ENCODE measurements around the gene GBA2.

The GBA2 gene

GRCh38 chr9:35749515-35750255 is 657 bp upstream of the GBA2 start:
- DNase-seq (ENCODE audit: insufficient read length, low spot score) = no peak
- no peak for TF ChIP-seq CTCF (IDR thresholded peaks at IDR 0.05; ENCODE audit: insufficient read depth, missing control alignments)
- no peak for FAIRE-seq

GRCh38 chr9:35748242-35748857 is 678 bp downstream of the GBA2 start:
- TF ChIP-seq CTCF (IDR thresholded peaks at IDR 0.05; ENCODE audit: insufficient read depth, missing control alignments) = no peak
- DNase-seq (ENCODE audit: insufficient read length, low spot score) (no peak), FAIRE-seq (no peak)

- no peak for FAIRE-seq
- TF ChIP-seq CTCF (IDR thresholded peaks at IDR 0.05; ENCODE audit: insufficient read depth, missing control alignments) = no peak
- no peak for DNase-seq (ENCODE audit: insufficient read length, low spot score)
Measured at GRCh38 chr9:35746583-35746982, 2.4 kb downstream of the GBA2 start.

- no peak for FAIRE-seq
- TF ChIP-seq CTCF (IDR thresholded peaks at IDR 0.05; ENCODE audit: insufficient read depth, missing control alignments) = no peak
- no peak for DNase-seq (ENCODE audit: insufficient read length, low spot score)
Measured at GRCh38 chr9:35745569-35745968, 3.5 kb downstream of the GBA2 start.

GRCh38 chr9:35743880-35744518 is 5.0 kb downstream of the GBA2 start:
- DNase-seq (ENCODE audit: insufficient read length, low spot score) (no peak), FAIRE-seq (no peak)
- TF ChIP-seq CTCF (IDR thresholded peaks at IDR 0.05; ENCODE audit: insufficient read depth, missing control alignments) = no peak

- FAIRE-seq (no peak), DNase-seq (ENCODE audit: insufficient read length, low spot score) (no peak)
- no peak for TF ChIP-seq CTCF (IDR thresholded peaks at IDR 0.05; ENCODE audit: insufficient read depth, missing control alignments)
Measured at GRCh38 chr9:35743452-35743851, 5.6 kb downstream of the GBA2 start.

GRCh38 chr9:35741740-35742139 is 7.3 kb downstream of the GBA2 start:
- FAIRE-seq (no peak), DNase-seq (ENCODE audit: insufficient read length, low spot score) (no peak)
- TF ChIP-seq CTCF (IDR thresholded peaks at IDR 0.05; ENCODE audit: insufficient read depth, missing control alignments) = no peak

Measured in D721Med (cell line).